H9 (cell line): ENCODE measurements around the gene RPS6KB2. TPM values are rescaled to one million over a fixed set of nuclear protein-coding genes. Genes with fewer than 3 reads are reported as not detected.

Source experiments
- DNase-seq: peaks from one replicate; pipeline ENCODE4 v3.0.0-alpha.2; 2017
- H2AFZ ChIP-seq: one replicate; pipeline ENCODE4 v1.6.1; 2013; ENCODE audit warnings: mild to moderate bottlenecking, low read length, control low read depth, moderate library complexity
- H2AK5ac ChIP-seq: 2 replicates; pipeline ENCODE4 v1.6.1; 2013; ENCODE audit warnings: low read length, control low read depth, mixed read lengths; ENCODE audit not compliant: insufficient read length
- H2BK120ac ChIP-seq: one replicate; pipeline ENCODE4 v1.6.1; 2013; ENCODE audit warnings: low read depth, mild to moderate bottlenecking, low read length, control low read depth, inconsistent platforms; ENCODE audit not compliant: poor library complexity, severe bottlenecking
- H2BK12ac ChIP-seq: 2 replicates; pipeline ENCODE4 v1.6.1; 2013; ENCODE audit warnings: low read length, control low read depth, mixed read lengths, low read depth; ENCODE audit not compliant: insufficient read length
- H2BK15ac ChIP-seq: 2 replicates; pipeline ENCODE4 v1.6.1; 2013; ENCODE audit warnings: low read depth, low read length, control low read depth
- H2BK20ac ChIP-seq: one replicate; pipeline ENCODE4 v1.6.1; 2013; ENCODE audit warnings: low read depth, mild to moderate bottlenecking, low read length, control low read depth, inconsistent platforms; ENCODE audit not compliant: poor library complexity, severe bottlenecking
- H2BK5ac ChIP-seq: 2 replicates; pipeline ENCODE4 v1.6.1; 2013; ENCODE audit warnings: low read length, control low read depth, mixed read lengths; ENCODE audit not compliant: insufficient read length
- H3K14ac ChIP-seq: 2 replicates; pipeline ENCODE4 v1.6.1; 2013; ENCODE audit warnings: low read length, control low read depth; ENCODE audit not compliant: insufficient read depth
- H3K18ac ChIP-seq: 2 replicates; pipeline ENCODE4 v1.6.1; 2013; ENCODE audit warnings: low read depth, mild to moderate bottlenecking, mixed read lengths, low read length, control low read depth; ENCODE audit not compliant: insufficient read length
- H3K23ac ChIP-seq: 2 replicates; pipeline ENCODE4 v1.6.1; 2013; ENCODE audit warnings: low read length, control low read depth, mixed read lengths, low read depth; ENCODE audit not compliant: insufficient read length
- H3K23me2 ChIP-seq: 2 replicates; pipeline ENCODE4 v1.6.1; 2013; ENCODE audit warnings: low read depth, mild to moderate bottlenecking, mixed read lengths, low read length, control low read depth; ENCODE audit not compliant: insufficient read length, poor library complexity, severe bottlenecking
- H3K27ac ChIP-seq: 2 replicates; pipeline ENCODE4 v1.5.1; 2013; ENCODE audit warnings: low read length, control low read depth, mixed read lengths, low read depth; ENCODE audit not compliant: insufficient read length
- H3K27me3 ChIP-seq: 2 replicates; pipeline ENCODE4 v1.6.1; 2013; ENCODE audit warnings: low read length, control low read depth, inconsistent platforms; ENCODE audit not compliant: insufficient read depth
- H3K4ac ChIP-seq: 2 replicates; pipeline ENCODE4 v1.6.1; 2013; ENCODE audit warnings: low read depth, mild to moderate bottlenecking, control low read depth, inconsistent platforms, low read length, moderate library complexity
- H3K4me1 ChIP-seq: 2 replicates; pipeline ENCODE4 v1.6.1; 2013; ENCODE audit warnings: low read length, control low read depth, inconsistent platforms; ENCODE audit not compliant: insufficient read depth
- H3K4me2 ChIP-seq: 2 replicates; pipeline ENCODE4 v1.6.1; 2013; ENCODE audit warnings: low read length, control low read depth, mixed read lengths; ENCODE audit not compliant: insufficient read length, insufficient read depth
- H3K56ac ChIP-seq: 2 replicates; pipeline ENCODE4 v1.6.1; 2013; ENCODE audit warnings: low read depth, mild to moderate bottlenecking, mixed read lengths, low read length, control low read depth; ENCODE audit not compliant: insufficient read length
- H3K79me1 ChIP-seq: 2 replicates; pipeline ENCODE4 v1.6.1; 2013; ENCODE audit warnings: low read depth, mild to moderate bottlenecking, moderate library complexity, low read length, control low read depth, inconsistent platforms; ENCODE audit not compliant: insufficient read depth, poor library complexity, severe bottlenecking
- H3K79me2 ChIP-seq: 2 replicates; pipeline ENCODE4 v1.6.1; 2013; ENCODE audit warnings: low read length, control low read depth, inconsistent platforms; ENCODE audit not compliant: insufficient read depth
- H3K9ac ChIP-seq: 2 replicates; pipeline ENCODE4 v1.6.1; 2013; ENCODE audit warnings: low read length, control low read depth, mixed read lengths; ENCODE audit not compliant: insufficient read length; ENCODE audit errors: extremely low read depth
- H3K9me3 ChIP-seq: one replicate; pipeline ENCODE4 v1.6.1; 2013; ENCODE audit warnings: low read depth, low read length, inconsistent platforms; ENCODE audit not compliant: control insufficient read depth
- H3T11ph ChIP-seq: one replicate; pipeline ENCODE4 v1.6.1; 2013; ENCODE audit warnings: mild to moderate bottlenecking, low read length, control low read depth, inconsistent platforms
- H4K20me1 ChIP-seq: one replicate; pipeline ENCODE4 v1.6.1; 2013; ENCODE audit not compliant: control insufficient read depth, insufficient read length, insufficient read depth
- H4K5ac ChIP-seq: 2 replicates; pipeline ENCODE4 v1.6.1; 2013; ENCODE audit warnings: low read depth, mild to moderate bottlenecking, mixed read lengths, low read length, control low read depth; ENCODE audit not compliant: insufficient read length
- H4K8ac ChIP-seq: replicated peaks from 2 replicates; pipeline ENCODE4 v1.6.1; 2013; ENCODE audit warnings: low read length, control low read depth, mixed read lengths, low read depth; ENCODE audit not compliant: insufficient read length
- H4K91ac ChIP-seq: 2 replicates; pipeline ENCODE4 v1.6.1; 2013; ENCODE audit warnings: low read depth, mild to moderate bottlenecking, moderate library complexity, mixed read lengths, low read length, control low read depth; ENCODE audit not compliant: insufficient read length
- H3K27ac Mint-ChIP-seq, 3 experiments: 2 replicates in 2 of 3; 3 replicates in 1 of 3; pipeline ENCODE4 v1.8.0; 2020 to 2021; ENCODE audit warnings: mixed read lengths in 3 of 3, mild to moderate bottlenecking in 1 of 3, moderate library complexity in 1 of 3
- H3K27me3 Mint-ChIP-seq: 2 replicates; pipeline ENCODE4 v1.8.0; 2021; ENCODE audit warnings: low read depth, mild to moderate bottlenecking, moderate library complexity, mixed read lengths
- H3K36me3 Mint-ChIP-seq, 3 experiments: 2 replicates in 2 of 3; 3 replicates in 1 of 3; pipeline ENCODE4 v1.8.0; 2020 to 2021; ENCODE audit warnings: low read depth in 3 of 3, mixed read lengths in 3 of 3; ENCODE audit not compliant: insufficient read depth in 1 of 3
- H3K4me1 Mint-ChIP-seq, 2 experiments: 2 replicates each; pipeline ENCODE4 v1.8.0; 2020; ENCODE audit warnings: mixed read lengths in 2 of 2
- H3K4me3 Mint-ChIP-seq, 2 experiments: 2 replicates in 1 of 2; 3 replicates in 1 of 2; pipeline ENCODE4 v1.8.0; 2020 to 2021; ENCODE audit warnings: mild to moderate bottlenecking in 2 of 2, mixed read lengths in 2 of 2, moderate library complexity in 1 of 2
- H3K9me3 Mint-ChIP-seq, 2 experiments: 2 replicates in 1 of 2; 3 replicates in 1 of 2; pipeline ENCODE4 v1.8.0; 2020; ENCODE audit warnings: mild to moderate bottlenecking in 2 of 2, mixed read lengths in 2 of 2, moderate library complexity in 1 of 2
- WGBS: extraction: QIAGEN DNeasy Blood & Tissue Kit; methylation state at CpG from one replicate; pipeline ENCODE4 v1.1.7; 2013; ENCODE audit warnings: missing lambda C conversion rate, low lambda C conversion rate, mixed read lengths; ENCODE audit not compliant: insufficient read length; ENCODE audit errors: extremely low coverage; 5-methylcytosine and 5-hydroxymethylcytosine counted together
- total RNA-seq: library from RNA; stranded (reverse); gene quantifications from 2 replicates; pipeline ENCODE4 v1.2.1, GENCODE V29; 2021
- TF ChIP-seq, protein P1 (sequence below): fragments of 200-600 bp; sonication (generic); conservative IDR thresholded peaks from 3 replicates; pipeline ENCODE4 v1.8.0; 2021; ENCODE audit warnings: antibody characterized with exemption, mild to moderate bottlenecking

Gene RPS6KB2
- total RNA-seq, 1 experiment from 2014 or later: 51.7 TPM

- Histone ChIP-seq H4K20me1 (no peaks in the 10 kb centered on the region), H2BK15ac (no peak overlapping the region), H3K79me1 (no peaks in the 10 kb centered on the region), H3K9me3 (no peaks in the 10 kb centered on the region), H4K8ac (no peak overlapping the region), H2AFZ (no peak overlapping the region), H4K91ac (no peak overlapping the region), H3K23me2 (no peaks in the 10 kb centered on the region), H3K4me2 (no peak overlapping the region), H3T11ph (no peak overlapping the region), H2BK12ac (no peak overlapping the region), H3K27ac (no peak overlapping the region), H3K27me3 (no peaks in the 10 kb centered on the region), H2BK20ac (no peak overlapping the region), H3K4me1 (no peaks in the 10 kb centered on the region), H3K14ac (no peak overlapping the region), H3K56ac (no peak overlapping the region), H3K4ac (no peak overlapping the region), H4K5ac (no peak overlapping the region), H2BK120ac (no peak overlapping the region), H2AK5ac (no peak overlapping the region), H3K79me2 (no peaks in the 10 kb centered on the region), H3K18ac (no peak overlapping the region), H3K9ac (no peak overlapping the region), H3K23ac (no peak overlapping the region), H2BK5ac (no peak overlapping the region)
- Mint-ChIP-seq H3K9me3 (no peaks in the 10 kb centered on the region; a peak in 1 of 5 replicates), H3K36me3 (no peaks in the 10 kb centered on the region), H3K4me3 (no peak overlapping the region), H3K27ac (peak overlapping the region in 1 of 3 experiments; percentile 16; a peak in 1 of 7 replicates), H3K27me3 (peaks cover 52% of the 10 kb centered on the region), H3K4me1 (peaks cover 17 to 32% of the 10 kb centered on the region in 2 experiments)
- DNase-seq: no peak
- TF ChIP-seq, protein P1, sequence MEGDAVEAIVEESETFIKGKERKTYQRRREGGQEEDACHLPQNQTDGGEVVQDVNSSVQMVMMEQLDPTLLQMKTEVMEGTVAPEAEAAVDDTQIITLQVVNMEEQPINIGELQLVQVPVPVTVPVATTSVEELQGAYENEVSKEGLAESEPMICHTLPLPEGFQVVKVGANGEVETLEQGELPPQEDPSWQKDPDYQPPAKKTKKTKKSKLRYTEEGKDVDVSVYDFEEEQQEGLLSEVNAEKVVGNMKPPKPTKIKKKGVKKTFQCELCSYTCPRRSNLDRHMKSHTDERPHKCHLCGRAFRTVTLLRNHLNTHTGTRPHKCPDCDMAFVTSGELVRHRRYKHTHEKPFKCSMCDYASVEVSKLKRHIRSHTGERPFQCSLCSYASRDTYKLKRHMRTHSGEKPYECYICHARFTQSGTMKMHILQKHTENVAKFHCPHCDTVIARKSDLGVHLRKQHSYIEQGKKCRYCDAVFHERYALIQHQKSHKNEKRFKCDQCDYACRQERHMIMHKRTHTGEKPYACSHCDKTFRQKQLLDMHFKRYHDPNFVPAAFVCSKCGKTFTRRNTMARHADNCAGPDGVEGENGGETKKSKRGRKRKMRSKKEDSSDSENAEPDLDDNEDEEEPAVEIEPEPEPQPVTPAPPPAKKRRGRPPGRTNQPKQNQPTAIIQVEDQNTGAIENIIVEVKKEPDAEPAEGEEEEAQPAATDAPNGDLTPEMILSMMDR: no peak
- WGBS: no CpG with 5 or more reads among the region's 17 CpGs
Measured at GRCh38 chr11:67410984-67411784, 17.1 kb upstream of the RPS6KB2 start.
